CD4-positive, alpha-beta T cell treated with Interleukin-15 for 1 hour (primary cell): Measurements from ENCODE around the gene FER1L5.

Experiments
- DNase-seq: peaks from one replicate; pipeline ENCODE4 v3.0.0-alpha.2; 2020

The FER1L5 gene

DNA sequence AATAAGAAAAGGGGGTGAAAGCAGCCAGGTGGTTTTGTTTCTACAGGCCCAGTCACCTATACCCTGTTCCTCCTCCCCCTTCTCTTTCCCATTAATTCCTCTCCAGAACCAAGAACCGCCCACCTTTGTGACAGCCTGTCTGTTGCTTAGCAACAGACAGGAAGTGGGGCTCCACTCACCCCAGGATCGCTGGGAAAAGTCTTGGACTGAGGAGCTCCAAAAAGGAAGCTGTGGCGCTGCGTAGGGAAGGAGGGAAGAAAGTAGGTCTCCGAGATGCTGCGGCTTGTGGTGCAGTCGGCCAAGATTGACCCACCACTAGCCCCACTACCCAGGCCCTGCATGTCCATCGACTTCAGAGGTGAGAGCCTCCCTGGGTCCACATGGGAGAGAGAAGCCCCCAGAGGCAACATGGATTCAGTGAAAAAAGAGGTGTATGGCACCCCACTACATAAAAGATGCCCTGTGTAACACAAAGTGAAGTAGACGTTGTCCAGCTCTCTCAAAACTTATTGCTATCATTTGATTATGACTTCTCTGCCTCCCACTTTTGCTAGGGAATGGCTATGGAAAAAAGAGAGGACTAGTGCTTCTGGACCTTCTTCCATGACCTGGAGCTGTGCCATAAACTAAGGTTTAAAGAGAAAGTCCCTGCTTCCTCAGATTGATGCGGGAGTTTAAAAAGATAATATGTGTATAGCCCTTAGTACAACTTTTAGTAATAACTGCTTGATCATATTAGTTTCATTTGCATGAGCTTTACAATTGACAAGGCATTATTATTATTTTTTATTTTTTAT is at the start of gene FER1L5:
FER1L5 (plus strand) TSS at position 201 of the 797 bp plus-strand sequence; CDS start at position 274, 73 bp downstream.
- no peak for DNase-seq

DNA sequence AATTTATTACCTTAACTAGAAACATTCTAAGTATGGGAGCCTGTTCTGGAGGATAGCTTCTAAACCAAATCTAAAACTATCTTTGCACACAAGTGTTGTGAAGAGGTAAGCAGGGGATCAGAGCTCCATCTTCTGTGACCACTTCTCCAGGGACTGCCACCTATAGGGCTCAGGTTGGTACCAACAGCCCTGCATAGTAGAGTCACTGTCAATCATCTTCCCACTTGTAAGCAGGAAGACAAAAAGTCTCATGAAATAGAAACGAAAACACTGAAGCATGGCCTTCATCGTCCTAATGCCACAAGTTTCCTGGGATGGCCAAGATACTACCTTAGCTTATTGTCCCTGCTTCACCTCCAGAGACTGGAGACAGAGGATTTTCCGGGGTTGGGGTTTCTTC is 48.3 kb upstream of the FER1L5 start:
- no peak for DNase-seq

GRCh38 chr2:96594691-96595152 is 47.8 kb upstream of the FER1L5 start:
- DNase-seq = no peak

GRCh38 chr2:96596596-96596995 is 46.0 kb upstream of the FER1L5 start:
- DNase-seq = no peak

DNA sequence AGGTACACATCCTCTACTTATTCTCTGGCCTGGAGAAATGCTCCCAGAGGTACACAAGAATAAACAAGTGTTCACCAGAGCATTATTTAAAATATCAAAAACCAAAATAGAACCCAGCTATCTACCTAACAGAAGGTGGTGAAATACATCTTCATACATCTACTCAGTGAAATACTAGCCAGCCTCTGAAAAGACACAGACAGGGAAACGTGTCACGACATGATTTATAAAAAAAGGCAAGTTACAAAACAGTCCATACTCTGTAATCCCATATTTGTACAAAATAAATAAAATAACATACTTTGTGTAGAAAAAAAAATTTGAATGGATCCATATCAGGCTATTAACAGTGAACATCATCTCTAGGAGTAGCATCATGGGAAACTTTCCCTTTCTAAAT is 42.6 kb upstream of the FER1L5 start:
- no peak for DNase-seq

- DNase-seq = no peak
Measured at GRCh38 chr2:96601382-96602292, 40.9 kb upstream of the FER1L5 start.

- no peak for DNase-seq
Measured at GRCh38 chr2:96602330-96602823, 40.2 kb upstream of the FER1L5 start.

DNA sequence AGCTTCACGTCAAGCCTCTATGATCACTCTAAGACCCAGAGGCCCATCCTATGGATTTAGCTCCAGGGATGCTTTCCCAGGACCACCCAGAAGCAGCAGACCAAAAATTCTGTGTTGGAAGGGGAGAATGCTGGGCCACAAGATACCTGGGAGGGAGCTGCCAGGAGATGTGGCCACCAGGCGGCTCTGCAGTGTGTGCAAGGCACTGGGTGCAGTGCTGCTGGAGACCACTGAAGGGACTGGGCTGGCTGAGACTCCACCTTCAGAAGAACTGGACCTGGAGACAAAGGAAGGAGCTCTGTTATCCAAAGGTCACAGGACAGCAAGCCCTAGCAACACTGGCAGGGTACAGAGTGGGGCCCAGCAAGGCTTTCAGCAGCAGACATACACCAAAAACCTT is 38.5 kb upstream of the FER1L5 start:
- DNase-seq = no peak

DNA sequence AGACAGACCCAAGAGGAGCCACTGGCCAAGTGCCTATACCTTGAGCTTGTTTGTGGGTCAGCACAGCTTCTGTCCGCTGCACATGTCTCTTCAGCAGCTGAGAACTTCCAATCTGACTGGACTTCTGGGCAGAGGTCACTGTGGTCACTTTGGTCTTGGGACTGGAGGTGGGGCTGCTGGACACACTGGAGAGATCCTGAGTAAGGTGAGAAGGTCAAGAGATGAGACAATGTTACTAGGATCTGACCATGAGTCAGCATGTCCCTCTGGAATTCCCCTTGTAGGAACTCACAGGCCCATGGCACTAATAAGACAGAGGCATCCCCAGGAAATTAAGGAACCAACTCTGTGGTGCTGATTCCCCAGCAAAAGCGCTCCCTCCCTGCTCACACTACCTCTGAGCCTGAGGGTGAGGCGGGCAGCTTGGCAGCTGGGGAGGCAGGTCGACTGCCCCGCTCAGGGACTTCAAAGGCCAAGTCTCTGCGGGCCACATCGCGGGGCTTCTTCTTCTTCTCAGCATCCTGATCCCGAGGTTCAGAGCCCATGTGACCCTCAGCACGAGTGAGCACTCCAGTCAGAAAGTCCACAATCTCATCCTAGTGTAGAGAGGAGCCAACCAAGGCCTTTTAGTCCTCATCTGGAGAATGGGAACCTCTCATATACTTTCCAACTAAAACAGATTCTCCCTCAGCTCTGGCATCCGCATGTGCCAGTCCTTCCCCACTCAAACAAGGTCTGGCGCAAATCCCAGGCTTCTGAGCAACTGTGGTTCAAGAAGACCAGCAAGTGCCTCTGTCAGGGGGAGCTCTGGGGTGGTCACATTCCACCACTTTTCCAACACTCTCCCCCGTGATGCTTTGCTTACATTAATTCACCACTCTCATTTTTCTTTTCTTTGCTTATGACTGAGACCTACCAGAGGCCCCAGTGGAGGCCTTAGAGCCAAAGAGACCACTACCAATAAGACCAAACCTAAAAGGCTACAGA is 33.8 kb upstream of the FER1L5 start:
- DNase-seq = no peak

- no peak for DNase-seq
Measured at GRCh38 chr2:96616128-96616527, 26.4 kb upstream of the FER1L5 start.

DNA sequence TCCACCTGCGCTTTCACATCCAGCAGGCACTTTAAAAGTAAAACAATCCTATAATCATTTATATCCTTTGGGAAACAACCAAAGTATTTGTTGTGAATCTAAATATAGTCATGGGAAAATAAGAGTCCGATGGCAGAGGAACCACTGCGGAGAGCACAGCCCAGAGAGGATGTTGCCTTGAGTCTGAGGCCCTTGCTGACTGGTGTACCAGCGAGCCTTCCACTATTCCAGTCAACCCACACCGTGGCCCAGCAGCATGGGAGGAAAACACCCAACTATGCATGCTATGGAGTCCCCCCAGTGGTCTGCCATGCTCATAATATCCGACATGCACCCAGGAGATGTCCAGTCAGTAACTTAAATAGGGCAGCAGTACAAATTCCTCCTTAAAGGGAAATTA is 26.0 kb upstream of the FER1L5 start:
- DNase-seq = no peak

GRCh38 chr2:96617012-96617411 is 25.6 kb upstream of the FER1L5 start:
- no peak for DNase-seq

DNA sequence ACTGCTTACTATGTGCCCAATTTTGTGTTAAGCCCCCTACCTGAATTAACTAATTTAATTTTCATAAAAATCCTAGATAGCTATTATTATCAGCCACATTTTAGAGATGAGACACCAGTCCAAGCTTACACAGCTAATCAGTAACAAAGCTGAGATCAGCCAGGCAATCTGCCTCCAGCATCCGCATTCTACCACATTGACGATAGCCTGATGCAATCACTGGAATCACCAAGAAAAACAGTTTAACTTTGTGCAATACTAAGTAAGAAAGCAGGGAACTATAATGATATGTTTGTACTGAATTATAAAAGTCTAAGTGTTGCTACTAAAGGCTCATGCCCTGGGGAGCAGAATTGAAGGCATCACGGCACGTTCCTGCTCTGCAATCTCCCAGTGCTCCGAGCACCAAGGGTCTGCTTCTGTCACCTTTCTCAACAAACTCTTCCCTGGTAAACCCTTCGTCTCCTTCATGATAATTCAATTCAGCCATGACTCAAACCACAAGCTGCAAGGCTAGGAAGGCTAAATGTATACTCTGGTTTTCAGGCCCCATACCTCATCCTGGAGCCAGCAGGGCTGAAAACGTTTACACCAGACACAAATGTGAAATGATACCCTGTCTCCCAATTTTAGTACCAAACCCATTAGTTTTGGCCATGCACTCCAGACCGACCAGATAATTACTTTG is 23.8 kb upstream of the FER1L5 start:
- no peak for DNase-seq

- no peak for DNase-seq
Measured at GRCh38 chr2:96622544-96622943, 20.0 kb upstream of the FER1L5 start.

GRCh38 chr2:96623116-96623515 is 19.4 kb upstream of the FER1L5 start:
- DNase-seq = no peak

GRCh38 chr2:96625571-96626552 is 16.7 kb upstream of the FER1L5 start:
- no peak for DNase-seq

GRCh38 chr2:96626553-96626942 is 16.0 kb upstream of the FER1L5 start:
- DNase-seq = no peak

- DNase-seq = no peak
Measured at GRCh38 chr2:96631804-96632435, 10.6 kb upstream of the FER1L5 start.

GRCh38 chr2:96633641-96634040 is 8.9 kb upstream of the FER1L5 start:
- no peak for DNase-seq

DNA sequence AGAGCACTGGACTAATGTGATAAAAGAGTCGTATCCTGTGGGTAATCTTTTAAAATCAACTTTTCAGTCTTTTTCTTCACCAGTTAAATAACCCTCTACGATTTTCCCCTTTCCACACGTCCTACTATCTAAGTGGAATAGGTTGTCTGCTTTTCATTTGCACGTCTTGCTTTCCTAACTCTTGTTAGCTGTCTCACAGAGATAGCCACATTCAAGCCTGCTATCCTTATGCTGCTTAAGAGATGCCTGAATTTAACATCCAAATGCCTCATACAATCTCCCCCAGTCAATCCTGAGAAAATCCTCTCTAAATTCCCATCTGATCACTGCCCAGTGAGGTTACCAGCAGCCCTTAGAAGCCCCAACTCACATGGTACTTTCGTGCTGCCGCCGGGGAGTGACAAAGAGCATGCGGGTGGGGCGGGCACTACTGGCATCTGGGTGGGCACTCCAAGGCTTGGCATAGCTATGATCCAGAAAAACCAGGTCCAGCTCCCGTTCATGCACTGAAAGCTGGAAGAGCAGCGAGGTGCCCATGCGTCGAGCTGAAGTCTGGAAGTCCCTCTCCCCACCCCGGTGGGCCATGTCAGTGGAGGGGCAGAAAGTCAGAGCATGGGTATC is 5.9 kb upstream of the FER1L5 start:
- no peak for DNase-seq
